GM13977 (cell line): ENCODE data around the gene C1orf216.

Experiments
- DNase-seq: peaks from one replicate; pipeline ENCODE4 v3.0.0; 2012; ENCODE audit warnings: low spot score
- in situ Hi-C: fragments of 300-500 bp; cut with MboI; formaldehyde crosslinking; loops from one replicate; pipeline ENCODE4 v1.12.0; 2022; ENCODE audit warnings: low sequenced_read_pairs, low pct_unique_long_range_greater_than_20kb, mixed read lengths, inconsistent platforms; ENCODE audit not compliant: unreplicated experiment
- TF ChIP-seq, protein P1 (sequence below): IDR thresholded peaks from 2 replicates; pipeline ENCODE4 v1.5.1; 2012; ENCODE audit warnings: mild to moderate bottlenecking, control low read depth; ENCODE audit not compliant: insufficient read depth; ENCODE audit errors: extremely low read depth, missing control alignments

C1orf216 gene

DNA sequence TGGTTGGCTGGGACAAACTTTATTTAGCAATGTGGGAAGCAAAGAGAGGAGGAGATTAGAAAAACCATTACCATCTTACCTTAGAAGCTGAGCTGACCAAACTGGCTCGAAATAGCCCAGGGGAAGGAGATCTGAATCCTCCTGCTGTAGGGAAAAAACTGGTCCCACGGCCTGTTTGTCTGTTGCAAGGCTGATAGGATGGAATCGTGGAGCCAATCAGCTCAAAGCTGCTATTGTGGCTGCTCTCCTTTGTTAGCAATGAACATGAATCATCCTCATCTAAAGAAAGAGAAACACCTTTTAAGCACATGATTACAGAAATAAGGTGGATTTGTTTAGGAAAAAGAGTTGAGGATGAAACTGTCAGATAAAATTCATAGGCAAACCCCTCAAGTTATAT, 29.6 kb upstream of the C1orf216 start:
- in situ Hi-C loops, result no loop called here
- TF ChIP-seq, protein P1, sequence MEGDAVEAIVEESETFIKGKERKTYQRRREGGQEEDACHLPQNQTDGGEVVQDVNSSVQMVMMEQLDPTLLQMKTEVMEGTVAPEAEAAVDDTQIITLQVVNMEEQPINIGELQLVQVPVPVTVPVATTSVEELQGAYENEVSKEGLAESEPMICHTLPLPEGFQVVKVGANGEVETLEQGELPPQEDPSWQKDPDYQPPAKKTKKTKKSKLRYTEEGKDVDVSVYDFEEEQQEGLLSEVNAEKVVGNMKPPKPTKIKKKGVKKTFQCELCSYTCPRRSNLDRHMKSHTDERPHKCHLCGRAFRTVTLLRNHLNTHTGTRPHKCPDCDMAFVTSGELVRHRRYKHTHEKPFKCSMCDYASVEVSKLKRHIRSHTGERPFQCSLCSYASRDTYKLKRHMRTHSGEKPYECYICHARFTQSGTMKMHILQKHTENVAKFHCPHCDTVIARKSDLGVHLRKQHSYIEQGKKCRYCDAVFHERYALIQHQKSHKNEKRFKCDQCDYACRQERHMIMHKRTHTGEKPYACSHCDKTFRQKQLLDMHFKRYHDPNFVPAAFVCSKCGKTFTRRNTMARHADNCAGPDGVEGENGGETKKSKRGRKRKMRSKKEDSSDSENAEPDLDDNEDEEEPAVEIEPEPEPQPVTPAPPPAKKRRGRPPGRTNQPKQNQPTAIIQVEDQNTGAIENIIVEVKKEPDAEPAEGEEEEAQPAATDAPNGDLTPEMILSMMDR, result no peak
- no peak for DNase-seq

DNA sequence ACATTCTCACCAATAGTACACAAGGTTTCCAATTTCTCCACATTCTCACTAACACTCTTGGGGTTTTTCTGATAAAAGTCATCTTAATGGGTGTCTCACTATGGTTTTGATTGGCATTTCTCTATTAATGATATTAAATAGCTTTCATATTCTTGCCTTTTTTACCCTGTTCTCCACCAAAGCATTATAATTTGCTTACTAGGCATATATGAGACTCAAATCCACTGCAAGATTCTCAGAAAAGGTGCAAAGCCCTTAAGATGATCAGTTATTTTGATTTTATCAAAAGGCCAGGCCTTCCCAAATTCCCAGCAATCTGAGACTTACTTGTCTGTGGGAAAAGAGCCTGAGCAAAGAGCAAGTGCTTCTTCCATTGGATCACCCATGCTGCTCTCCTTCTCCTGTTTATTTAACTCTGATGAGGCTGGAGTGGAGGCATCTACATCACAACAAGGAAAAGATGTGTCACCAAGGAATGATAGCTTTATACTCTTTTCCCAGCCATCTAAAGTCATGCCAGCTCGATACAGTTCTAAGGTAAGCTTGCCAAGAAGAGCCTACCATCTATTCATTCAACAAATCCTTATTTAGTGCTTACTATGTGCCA, 26.5 kb upstream of the C1orf216 start:
- in situ Hi-C loops, result no loop called here
- DNase-seq, result no peak
- TF ChIP-seq, protein P1, result no peak

DNA sequence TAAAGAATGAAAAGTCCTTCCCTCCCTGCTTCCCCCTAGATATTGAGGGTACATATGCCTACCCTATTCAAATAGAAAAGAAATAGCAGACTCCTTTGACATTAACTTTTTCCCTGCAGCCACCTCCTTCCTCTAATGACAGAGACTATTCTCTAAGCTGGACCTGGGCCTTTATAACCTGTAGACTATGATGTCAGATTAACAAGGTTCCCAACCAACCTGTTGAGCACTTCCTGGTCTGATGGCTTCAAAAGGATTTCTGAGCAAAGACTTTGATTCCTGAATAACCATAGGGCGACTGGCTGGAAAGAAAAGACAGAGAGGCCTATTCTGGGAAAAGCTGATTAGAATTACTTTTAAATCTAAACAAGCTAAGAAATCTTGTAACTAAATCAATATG, 18.4 kb upstream of the C1orf216 start:
- TF ChIP-seq, protein P1, result no peak
- in situ Hi-C loops, result no loop called here
- DNase-seq, result no peak

DNA sequence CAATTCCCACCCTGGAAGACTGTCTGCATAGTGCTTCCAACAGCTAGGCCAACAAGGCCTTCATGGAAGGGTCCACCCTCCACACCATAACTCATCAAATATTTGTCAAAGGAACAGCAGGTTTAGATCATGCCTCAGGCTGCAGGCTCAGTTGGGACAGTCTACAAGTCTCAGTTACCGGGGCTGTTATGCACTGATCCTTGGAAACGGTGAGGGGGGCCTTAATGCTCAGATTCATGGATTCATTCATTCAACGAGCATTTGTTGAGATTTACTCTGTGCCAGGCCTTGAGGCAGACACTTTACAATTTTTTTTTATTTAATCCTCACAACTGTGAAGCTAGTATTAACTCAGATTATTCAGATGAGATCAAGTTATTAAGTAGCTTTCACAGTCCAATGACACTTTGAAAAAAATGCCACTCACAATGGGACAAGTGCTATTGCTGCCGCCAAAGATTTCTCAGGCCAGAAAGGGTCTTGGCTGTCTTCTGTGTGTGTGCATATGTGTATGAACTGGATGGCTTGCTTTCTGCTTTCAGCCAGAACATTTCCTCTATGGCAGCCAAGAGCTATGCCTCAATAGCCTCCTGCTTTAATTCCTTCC, 8.9 kb upstream of the C1orf216 start:
- in situ Hi-C loops, result loop anchor here (10.0 kb wide), 1 partner anchor 273 kb away; no protein-coding TSS in a partner anchor
- TF ChIP-seq, protein P1, result no peak

DNA sequence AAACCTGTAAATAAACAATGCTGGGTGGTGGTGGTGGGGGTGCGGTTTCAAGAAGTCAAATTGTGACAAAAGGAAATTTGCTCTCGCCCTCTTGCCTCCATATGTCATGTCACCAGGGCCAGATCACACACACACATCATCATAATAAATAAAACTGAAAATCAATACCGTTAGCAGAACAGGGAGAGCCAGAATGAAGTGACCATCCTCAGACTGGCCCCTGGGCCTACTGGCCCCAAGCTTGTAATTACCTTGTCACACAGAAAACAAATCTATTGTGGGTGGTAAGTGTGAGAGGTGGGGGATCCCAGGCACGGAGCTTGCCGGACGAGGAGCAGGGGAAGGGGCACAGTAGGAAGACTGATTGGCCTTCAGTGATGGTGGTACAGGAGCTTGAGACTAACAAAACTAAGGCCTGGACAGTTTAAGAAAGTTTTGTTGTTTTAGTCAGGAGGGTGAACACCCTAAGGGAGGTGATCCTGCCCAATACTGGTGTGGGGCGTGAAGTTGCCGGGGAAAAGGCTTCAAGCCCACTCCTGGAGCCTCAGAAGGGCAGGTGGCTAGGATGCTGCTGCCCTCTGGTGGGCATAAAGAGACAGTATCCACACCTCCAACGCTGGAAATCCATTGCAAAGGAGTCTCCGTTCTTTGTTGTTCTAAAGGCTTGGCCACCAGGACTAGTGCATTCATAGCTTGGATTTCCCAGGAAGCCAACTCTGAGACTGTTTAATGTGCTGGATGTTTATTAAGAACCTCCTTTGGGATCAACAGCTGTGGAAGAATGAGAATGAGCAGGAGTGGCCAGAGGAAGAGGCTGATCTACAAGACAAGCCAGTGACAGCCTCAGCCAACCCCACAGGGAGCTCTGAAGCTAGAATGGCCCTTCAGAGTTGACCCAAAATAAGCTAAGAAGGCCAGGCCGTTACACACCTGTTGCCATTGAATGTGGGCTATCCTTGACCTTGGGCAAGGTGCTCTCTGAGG, 8.1 kb upstream of the C1orf216 start:
- TF ChIP-seq, protein P1, result peak; percentile 83
- DNase-seq, result peak; percentile 57
- in situ Hi-C loops, result loop anchor here (10.0 kb wide), 1 partner anchor 272 kb away; no protein-coding TSS in a partner anchor

More for the DNA sequence above, 8.9 kb upstream of the C1orf216 start:
- DNase-seq, result no peak

DNA sequence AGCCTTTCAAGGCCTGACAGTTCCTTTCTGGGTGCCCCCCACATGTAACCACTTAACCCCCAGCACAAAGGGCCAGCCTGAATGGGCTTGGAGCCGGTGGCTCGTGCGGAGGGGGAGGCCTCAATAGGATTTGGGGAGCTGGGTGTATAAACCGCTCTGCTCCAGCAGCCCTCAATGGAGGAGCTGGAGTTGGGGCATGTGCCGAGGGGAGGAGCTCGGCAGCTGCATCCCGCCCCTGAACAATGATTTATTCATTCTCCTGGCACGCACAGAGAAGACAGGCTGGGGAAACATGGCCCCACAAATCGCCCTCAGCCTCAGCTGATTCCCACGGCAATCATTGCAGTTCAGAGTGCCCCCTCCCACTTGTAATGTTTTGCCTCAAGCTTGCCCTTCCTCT, 6.9 kb upstream of the C1orf216 start:
- TF ChIP-seq, protein P1, result no peak
- no peak for DNase-seq
- in situ Hi-C loops, result loop anchor here (10.0 kb wide), 1 partner anchor 271 kb away; no protein-coding TSS in a partner anchor
